CD4-positive, alpha-beta T cell treated with Interleukin-17A for 1 hour (primary cell): ENCODE data around the gene ISM1.
"Not testable (repeated sequence)": the region's sequence is repeated elsewhere in the genome, so short reads cannot be mapped to it uniquely, and the experiment has no call there.

Experiments used
- DNase-seq: peaks from one replicate; pipeline ENCODE4 v3.0.0-alpha.2; 2020

The ISM1 gene

GRCh38 chr20:13221673-13222318 is 722 bp downstream of the ISM1 start:
- peak; percentile 70 for DNase-seq

- DNase-seq, result peak; percentile 4
These were observed 1.2 kb downstream of the ISM1 start for GRCh38 chr20:13222319-13222716.

GRCh38 chr20:13223736-13224520 is 2.9 kb downstream of the ISM1 start:
- DNase-seq, result no peak

- DNase-seq, result no peak
These were observed 5.3 kb downstream of the ISM1 start for GRCh38 chr20:13226367-13226766.

GRCh38 chr20:13228771-13229170 is 7.7 kb downstream of the ISM1 start:
- peak; percentile 15 for DNase-seq

DNA sequence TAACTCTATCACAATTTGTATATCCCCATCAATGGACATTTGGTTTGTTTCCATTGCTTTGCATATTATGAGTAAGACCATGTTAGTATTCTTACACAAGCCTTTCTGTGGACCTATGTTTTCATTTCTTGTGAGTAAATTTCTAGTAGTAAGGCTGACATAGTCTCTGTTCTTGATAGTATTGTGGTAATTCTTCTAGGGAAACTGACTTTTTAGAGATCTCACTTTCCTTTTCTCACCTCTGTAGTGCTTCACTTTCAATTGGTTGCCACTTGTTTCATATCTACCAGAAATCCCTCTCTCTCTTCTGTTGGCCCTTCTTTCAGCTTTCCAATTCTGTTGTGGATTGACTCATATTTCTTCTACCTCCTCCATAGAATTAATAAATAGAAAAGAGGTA is 8.5 kb downstream of the ISM1 start:
- peak; percentile 12 for DNase-seq

GRCh38 chr20:13231031-13231752 is 10.1 kb downstream of the ISM1 start:
- peak; percentile 88 for DNase-seq

GRCh38 chr20:13232999-13233398 is 11.9 kb downstream of the ISM1 start:
- DNase-seq, result no peak

- DNase-seq, result no peak
These were observed 13.9 kb downstream of the ISM1 start for GRCh38 chr20:13234961-13235360.

- not testable (repeated sequence) for DNase-seq
These were observed 15.3 kb downstream of the ISM1 start for GRCh38 chr20:13236360-13236759.

- DNase-seq, result no peak
These were observed 16.1 kb downstream of the ISM1 start for GRCh38 chr20:13236990-13237720.

GRCh38 chr20:13238001-13238653 is 17.1 kb downstream of the ISM1 start:
- no peak for DNase-seq

GRCh38 chr20:13243826-13244376 is 22.8 kb downstream of the ISM1 start:
- DNase-seq, result no peak

DNA sequence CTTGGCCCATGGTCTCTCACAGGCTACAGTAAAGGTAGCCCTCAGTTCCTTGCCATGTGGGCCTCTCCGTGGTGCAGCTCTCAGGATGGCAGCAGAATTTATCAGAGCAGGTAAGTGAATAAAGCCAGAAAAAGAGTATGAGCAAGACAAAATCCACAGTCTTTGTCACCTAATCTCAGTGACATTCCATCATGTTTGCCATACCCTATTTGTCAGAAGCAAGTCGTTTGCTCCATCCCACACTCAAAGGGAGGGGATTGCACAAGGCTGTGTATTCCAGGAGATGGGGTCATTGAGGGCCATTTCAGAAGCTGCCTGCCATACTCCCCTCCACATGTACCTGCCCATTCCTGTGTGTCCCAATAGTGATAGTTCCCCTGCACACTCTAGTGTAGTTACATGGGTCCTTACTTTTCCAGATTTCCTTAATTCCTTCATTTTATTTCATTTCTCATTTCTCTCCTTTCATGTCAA is 24.2 kb downstream of the ISM1 start:
- no peak for DNase-seq

DNA sequence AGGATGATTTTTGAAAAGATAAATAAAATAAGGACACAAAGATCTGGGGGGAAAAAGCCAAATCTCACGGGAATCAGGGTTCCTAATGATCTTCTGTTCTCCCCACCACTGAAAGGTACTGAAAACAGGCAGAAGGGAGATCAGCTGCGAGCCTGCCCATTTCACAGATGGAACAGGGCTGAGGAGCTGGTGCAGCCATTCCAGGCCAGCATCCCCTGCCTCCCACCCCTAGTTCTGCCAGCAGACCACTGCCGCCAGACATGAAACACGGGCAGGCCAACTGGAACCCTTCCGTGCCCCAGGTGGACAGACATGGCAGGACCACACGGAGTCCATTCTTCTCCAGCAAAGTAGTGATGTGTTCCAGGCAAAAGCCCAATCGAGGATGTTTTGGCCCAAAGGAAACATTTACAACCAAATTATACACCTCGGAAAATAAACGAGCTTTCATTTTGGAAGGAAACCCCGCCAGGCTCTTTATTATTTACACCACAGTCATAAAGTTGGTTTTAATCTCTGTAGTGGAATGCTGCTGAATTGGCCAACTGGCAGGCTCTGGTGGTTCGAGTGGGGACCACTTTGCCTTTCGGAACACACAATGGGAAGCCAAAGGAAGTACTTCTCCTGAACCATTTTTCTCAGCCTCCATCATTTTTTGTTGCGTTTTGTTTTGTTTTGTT is 28.2 kb downstream of the ISM1 start:
- no peak for DNase-seq

GRCh38 chr20:13249798-13250170 is 28.7 kb downstream of the ISM1 start:
- DNase-seq, result no peak

GRCh38 chr20:13250251-13250650 is 29.2 kb downstream of the ISM1 start:
- no peak for DNase-seq

DNA sequence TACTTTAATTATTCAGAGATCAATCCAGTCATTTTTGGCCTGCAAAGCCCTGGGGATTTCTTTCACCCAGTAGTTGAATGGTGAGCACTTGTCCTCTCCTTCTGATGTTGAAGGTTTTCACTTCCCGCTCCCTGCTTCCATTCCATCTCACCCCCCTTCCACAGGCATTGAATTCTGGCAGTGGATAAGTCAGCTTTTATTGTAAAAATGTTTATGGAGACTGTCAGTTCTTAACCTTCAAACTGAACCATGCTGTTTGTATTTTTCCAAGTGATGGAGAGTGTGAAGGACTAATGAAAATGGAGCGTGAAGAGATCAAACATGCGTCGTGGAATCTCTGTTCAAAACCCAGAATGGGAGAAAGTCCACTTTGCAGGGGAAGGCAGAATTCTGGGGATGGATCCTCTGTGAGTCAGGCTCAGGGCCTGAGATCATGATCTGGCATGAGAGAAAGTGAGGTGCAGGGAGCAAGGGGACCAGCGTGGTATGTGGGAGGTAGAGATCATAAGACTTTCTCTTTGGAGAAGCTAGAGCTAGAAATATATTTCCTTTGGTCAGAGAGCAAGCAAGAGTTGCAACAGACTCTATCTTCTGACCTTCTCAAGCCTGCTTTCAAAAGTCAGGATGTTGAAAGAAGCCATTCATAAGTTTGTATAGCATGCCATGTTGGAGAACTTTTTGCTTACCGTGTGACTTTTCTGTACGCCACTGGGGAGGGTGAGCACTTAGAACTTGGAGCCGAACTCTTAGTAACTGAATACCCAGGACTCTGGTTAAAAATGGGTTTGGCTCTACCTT is 30.2 kb downstream of the ISM1 start:
- no peak for DNase-seq

DNA sequence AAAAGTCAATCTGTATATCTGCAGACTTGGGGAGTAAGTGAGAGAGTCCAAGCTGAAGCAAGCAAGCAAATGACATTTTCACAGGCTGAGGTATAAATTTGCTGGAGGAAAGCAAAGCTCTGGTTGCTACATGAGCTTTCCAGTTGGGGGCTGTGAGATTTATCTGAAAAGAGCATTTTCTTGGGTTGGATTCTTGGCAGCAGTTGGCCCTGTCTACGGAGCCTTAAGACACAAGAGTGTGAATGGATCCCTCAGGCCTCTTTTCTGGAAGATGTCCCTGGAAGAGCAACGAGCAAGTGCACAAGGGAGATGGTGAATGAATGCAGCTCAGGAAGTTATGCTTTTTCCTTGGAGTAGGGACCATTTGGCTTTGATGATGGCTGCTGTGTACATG is 30.8 kb downstream of the ISM1 start:
- no peak for DNase-seq

DNA sequence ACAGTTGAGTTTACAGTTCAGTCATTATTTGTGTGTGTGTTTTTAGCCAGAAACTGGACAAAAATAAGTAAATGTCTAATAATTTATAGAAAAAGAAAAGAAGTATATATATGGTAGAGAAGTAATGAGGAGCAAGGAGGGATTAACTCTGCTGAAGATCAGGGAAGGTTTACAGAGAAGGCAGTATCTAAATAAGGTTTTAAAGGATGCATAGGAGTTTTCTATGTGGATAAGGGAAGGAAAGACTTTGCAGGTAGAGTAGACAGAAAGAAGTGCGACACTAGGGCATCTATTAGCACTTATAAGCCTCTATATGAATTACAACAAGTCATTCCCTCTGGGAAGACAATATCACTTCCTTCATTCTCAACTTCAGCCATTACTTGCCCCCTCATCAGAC is 34.3 kb downstream of the ISM1 start:
- no peak for DNase-seq

GRCh38 chr20:13256606-13257005 is 35.5 kb downstream of the ISM1 start:
- no peak for DNase-seq
